NCI-H2227 (cell line): ENCODE results near the gene SLC25A27.
"Not testable (repeated sequence)": the region's sequence is repeated elsewhere in the genome, so short reads cannot be mapped to it uniquely, and the experiment has no call there.

Experiments used
- DNase-seq: peaks from one replicate; lab custom pipeline; 2025; ENCODE audit not compliant: unreplicated experiment; lab: John Stamatoyannopoulos, UW

SLC25A27 gene

GRCh38 chr6:46652603-46653438 is at the start of gene SLC25A27, which contains the start of gene CYP39A1:
Gene SLC25A27, plus strand, starts transcription at chr6:46652975. Its CDS starts 218 bp downstream, at chr6:46653193.
Gene CYP39A1, minus strand, starts transcription at chr6:46652818. Its CDS starts 236 bp downstream, at chr6:46652582.
- DNase-seq = peak; percentile 91

- no peak for DNase-seq
Observed at GRCh38 chr6:46605091-46605797, 47.5 kb upstream of the SLC25A27 start.

GRCh38 chr6:46606338-46606737 is 46.4 kb upstream of the SLC25A27 start:
- peak; percentile 68 for DNase-seq

- no peak for DNase-seq
Observed at GRCh38 chr6:46610862-46611553, 41.8 kb upstream of the SLC25A27 start.

GRCh38 chr6:46612645-46613044 is 40.1 kb upstream of the SLC25A27 start:
- no peak for DNase-seq

- no peak for DNase-seq
Observed at GRCh38 chr6:46618726-46619125, 34.0 kb upstream of the SLC25A27 start.

- peak; percentile 47 for DNase-seq
Observed at GRCh38 chr6:46626228-46626909, 26.4 kb upstream of the SLC25A27 start.

- no peak for DNase-seq
Observed at GRCh38 chr6:46626976-46627375, 25.8 kb upstream of the SLC25A27 start.

GRCh38 chr6:46628498-46628897 is 24.3 kb upstream of the SLC25A27 start:
- DNase-seq = no peak

GRCh38 chr6:46628976-46629375 is 23.8 kb upstream of the SLC25A27 start:
- no peak for DNase-seq

- no peak for DNase-seq
Observed at GRCh38 chr6:46629691-46630090, 23.1 kb upstream of the SLC25A27 start.

GRCh38 chr6:46632053-46632452 is 20.7 kb upstream of the SLC25A27 start:
- DNase-seq = no peak

GRCh38 chr6:46635462-46635861 is 17.3 kb upstream of the SLC25A27 start:
- DNase-seq = no peak

GRCh38 chr6:46637145-46637544 is 15.6 kb upstream of the SLC25A27 start:
- no peak for DNase-seq

- no peak for DNase-seq
Observed at GRCh38 chr6:46637933-46638332, 14.8 kb upstream of the SLC25A27 start.

GRCh38 chr6:46638650-46639049 is 14.1 kb upstream of the SLC25A27 start:
- no peak for DNase-seq

- DNase-seq = no peak
Observed at GRCh38 chr6:46642928-46643751, 9.6 kb upstream of the SLC25A27 start.

- DNase-seq = no peak
Observed at GRCh38 chr6:46645265-46645664, 7.5 kb upstream of the SLC25A27 start.

GRCh38 chr6:46648108-46648507 is 4.7 kb upstream of the SLC25A27 start:
- not testable (repeated sequence) for DNase-seq

- no peak for DNase-seq
Observed at GRCh38 chr6:46648869-46649492, 3.8 kb upstream of the SLC25A27 start.
